ENCODE measurements around the gene RPL13.

RPL13 gene

DNA sequence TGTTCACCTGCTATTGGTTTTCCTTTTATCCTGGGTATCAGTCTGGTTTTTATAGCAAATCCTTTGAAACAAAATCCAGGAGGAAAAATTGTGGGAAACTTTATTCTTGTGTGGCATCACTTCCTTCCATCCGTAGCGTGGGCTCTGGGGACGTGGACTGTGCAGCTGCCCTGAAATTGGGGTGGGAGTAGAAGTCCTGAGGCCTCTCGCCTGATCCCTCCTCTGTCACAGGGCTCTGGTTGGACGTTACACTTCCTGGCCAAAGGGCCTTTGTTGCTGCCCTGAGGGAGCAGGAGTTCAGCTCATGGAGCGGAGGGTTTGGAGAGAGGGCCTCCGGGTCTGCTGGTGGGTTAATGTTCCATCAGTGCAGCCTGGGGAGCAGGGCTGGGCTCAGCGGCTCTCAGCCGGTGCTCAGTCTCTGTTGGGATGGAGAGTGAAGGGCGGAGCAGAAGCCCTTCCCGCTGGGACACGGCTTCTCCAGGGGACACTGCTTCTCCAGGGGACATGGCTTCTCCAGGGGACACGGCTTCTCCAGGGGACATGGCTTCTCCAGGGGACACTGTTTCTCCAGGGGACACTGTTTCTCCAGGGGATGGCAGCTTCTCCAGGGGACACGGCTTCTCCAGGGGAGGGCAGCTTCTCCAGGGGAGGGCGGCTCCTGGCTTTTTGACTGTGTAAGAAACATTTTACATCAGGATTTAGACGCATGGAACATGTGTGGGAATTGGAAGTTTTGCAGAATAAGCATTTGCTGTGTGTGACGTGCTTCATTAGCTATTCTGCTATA is 15.2 kb upstream of the RPL13 start:
- no peak for DNase-seq

DNA sequence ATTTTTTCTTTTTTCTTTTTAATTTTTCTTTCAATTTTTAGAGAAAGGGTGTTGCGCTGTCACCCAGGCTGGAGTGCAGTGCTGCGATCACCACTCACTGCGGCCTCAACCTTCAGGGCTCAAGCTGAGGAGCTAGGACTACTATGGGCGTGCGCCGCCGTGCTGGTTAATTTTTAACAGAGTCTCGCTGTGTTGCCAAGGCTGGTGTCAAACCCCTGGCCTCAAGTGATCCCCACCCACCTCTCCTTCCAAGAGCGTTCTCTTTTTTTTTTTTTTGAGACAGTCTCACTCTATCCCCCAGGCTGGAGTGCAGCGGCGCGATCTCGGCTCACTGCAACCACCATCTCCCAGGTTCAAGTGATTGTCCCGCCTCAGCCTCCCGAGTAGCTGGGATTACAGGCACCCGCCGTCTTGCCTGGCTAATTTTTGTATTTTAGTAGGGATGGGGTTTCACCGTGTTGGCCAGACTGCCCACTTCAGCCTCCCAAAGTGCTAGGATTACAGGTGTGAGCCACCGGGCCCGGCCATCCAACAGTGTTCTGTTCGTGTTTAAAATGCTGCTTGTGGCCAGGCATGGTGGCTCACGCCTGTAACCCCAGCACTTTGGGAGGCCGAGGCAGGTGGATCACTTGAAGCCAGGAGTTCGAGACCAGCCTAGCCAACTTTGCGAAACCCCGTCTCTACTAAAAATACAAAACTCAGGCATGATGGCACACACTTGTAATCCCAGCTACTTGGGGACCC is 14.5 kb upstream of the RPL13 start:
- no peak for DNase-seq

- DNase-seq = no peak
Measured at GRCh38 chr16:89546781-89547180, 13.7 kb upstream of the RPL13 start.

DNA sequence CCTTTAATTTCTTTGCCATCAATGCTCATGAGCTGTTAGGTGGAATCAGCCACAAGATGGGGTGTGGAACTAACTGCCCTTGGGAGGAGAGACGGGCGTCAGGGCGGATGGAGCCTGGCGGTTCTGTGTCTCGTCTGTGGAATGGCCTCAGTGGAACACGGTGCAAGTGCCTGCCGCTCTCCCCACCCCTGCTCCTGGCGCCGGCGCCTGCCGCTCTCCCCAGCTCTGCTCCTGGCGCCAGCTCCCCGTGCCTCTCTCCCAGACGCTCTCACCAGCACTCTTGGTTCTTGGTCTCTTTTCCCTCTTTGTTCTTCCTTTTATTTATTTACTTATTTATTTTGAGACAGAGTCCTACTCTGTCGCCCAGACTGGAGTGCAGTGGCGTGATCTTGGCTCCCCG is 13.2 kb upstream of the RPL13 start:
- no peak for DNase-seq

DNA sequence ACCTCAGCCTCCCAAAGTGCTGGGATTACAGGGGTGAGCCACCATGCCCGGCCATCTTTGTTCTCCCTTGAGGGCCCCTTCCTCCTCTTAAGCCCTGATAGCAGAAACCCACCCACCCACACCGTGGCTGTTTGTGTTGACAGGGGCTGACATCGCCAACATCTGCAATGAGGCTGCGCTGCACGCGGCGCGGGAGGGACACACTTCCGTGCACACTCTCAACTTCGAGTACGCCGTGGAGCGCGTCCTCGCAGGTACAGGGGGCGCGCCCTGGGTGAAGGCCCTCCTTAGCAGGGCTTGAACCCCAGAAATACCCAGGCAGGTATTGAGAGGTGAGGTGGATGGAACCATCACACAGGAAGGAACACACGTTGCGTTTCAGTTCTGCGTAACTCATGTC is 12.6 kb upstream of the RPL13 start:
- DNase-seq = no peak

DNA sequence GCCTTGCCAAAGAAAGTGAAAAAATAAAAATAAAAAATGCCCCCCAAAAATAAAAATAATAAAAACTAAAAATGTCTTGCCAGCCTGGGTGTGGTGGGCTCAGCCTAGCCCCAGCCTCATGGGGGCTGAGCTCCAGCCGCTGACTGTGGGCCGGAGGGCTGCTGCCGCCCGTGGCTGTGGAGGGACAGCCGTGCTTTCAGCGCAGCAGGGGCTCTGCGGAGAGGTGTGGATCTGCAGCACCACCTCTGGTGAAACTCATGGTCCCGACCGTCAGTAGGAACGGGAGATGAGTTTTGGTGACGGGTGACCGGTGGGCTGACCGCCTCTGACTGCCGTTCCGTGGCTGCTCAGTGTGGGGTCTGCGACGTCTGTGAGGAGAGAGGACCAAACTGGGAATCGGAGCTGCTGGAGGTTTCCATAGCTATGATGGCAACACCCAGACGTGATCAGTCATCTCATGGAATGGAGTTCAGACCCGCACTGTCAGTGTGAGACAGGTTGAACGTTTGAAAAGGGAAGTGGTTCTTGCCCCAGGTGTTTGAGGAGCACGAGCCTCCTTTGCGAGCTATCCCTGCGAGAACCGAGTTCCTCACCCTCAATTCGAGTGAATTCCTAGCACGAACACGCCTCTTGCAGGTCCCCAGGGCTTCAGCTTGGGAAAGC is 12.0 kb upstream of the RPL13 start:
- no peak for DNase-seq

DNA sequence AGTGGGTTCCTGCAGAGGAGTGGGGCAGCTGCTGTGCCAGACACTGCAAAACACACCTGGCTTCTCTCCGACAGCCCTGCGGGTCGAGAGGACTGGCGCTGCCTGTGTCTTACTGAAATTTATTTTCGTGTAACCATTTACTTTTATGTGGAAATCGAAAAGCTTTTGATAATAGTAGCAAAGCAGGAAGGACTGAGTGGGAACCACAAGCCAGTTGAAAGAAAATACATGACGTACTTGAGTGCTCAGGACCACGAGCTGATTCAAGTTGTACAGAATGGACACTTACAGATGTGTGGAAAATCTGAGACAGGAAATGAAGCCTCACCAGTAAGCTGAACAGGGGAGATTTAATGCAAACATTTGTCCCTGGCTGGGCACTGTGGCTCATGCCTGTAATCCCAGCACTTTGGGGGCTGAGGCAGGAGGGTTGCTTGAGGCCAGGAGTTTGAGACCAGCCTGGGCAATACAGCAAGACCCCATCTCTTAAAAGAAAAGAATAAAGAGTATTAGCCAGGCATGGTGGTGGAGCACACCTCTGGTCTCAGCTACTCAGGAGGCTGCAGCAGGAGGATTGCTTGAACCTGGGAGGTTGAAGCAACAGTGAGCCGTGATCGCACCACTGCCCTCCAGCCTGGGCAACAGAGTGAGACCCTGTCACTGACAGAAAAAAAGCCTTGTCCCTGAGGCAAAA is 11.3 kb upstream of the RPL13 start:
- DNase-seq = no peak

GRCh38 chr16:89550421-89551007 is 10.0 kb upstream of the RPL13 start:
- DNase-seq = no peak

DNA sequence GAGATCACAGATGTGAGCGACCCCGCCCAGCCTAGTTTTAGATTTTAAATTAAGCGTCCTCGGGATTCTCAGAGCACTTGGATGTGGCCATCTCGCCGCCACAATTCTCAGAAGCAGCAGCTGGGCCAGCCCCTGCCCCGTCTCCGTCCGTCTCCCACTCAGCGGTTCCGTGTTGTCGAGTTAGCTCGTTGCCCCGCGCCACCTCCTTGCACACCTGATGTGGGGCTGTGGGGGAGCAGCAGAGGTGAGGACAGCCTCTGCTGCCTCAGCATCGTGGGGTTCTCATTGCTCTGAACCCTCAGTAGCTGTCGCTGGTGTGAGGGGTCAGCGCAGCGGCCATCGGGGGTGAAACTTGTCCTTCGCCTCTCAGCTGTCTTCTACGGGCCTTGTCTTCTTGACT is 8.2 kb upstream of the RPL13 start:
- no peak for DNase-seq

GRCh38 chr16:89552913-89553312 is 7.6 kb upstream of the RPL13 start:
- DNase-seq = no peak

- DNase-seq = no peak
Measured at GRCh38 chr16:89553733-89554132, 6.7 kb upstream of the RPL13 start.

GRCh38 chr16:89554343-89554742 is 6.1 kb upstream of the RPL13 start:
- DNase-seq = no peak

DNA sequence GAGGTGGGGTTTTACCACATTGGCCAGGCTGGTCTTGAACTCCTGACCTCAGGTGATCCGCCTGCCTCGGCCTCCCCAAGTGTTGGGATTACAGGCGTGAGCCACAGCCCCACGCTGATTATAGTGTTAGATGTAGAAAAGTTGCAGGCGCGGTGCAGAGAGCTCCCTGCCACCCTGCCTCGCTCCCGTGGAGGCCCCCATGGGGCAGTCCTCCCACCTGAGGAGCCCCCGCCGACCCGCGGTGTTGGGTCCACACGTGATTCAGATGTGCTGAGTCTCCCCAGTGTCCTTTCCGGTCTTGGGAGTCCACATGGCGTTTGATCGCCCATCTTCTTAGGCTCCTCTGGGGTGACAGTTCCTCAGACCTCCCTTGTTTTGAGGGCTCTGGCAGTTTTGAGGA is 5.2 kb upstream of the RPL13 start:
- no peak for DNase-seq

GRCh38 chr16:89555780-89556179 is 4.7 kb upstream of the RPL13 start:
- DNase-seq = no peak

DNA sequence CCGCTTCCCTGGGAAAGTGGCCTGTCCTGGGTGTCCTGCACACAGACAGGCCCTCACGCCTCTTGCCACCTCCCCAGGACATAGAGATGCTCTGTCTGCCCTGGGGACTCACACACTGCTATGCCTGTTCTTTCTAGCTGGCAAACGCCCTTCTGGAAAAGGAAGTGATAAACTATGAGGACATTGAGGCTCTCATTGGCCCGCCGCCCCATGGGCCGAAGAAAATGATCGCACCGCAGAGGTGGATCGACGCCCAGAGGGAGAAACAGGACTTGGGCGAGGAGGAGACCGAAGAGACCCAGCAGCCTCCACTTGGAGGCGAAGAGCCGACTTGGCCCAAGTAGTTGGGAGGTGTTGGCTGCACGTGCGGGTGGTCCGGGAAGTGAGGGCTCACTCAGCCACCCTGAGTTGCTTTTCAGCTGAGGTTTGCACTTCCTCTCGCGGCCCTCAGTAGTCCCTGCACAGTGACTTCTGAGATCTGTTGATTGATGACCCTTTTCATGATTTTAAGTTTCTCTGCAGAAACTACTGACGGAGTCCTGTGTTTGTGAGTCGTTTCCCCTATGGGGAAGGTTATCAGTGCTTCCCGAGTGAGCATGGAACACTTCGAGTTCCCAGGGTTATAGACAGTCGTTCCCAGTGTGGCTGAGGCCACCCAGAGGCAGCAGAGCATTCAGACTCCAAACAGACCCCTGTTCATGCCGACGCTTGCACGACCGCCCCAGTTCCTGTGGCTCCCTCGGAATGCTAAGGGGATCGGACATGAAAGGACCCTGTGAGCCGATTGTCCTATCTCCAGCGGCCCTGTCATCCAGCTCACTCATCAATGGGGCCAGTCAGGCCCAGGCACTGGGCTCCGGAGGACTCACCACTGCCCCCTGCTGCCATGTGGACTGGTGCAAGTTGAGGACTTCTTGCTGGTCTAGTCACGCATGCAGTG is 3.5 kb upstream of the RPL13 start:
- peak; percentile 88 for DNase-seq

- no peak for DNase-seq
Measured at GRCh38 chr16:89557690-89558490, 2.6 kb upstream of the RPL13 start.

- peak; percentile 28 for DNase-seq
Measured at GRCh38 chr16:89561142-89561883, 831 bp downstream of the RPL13 start.

DNA sequence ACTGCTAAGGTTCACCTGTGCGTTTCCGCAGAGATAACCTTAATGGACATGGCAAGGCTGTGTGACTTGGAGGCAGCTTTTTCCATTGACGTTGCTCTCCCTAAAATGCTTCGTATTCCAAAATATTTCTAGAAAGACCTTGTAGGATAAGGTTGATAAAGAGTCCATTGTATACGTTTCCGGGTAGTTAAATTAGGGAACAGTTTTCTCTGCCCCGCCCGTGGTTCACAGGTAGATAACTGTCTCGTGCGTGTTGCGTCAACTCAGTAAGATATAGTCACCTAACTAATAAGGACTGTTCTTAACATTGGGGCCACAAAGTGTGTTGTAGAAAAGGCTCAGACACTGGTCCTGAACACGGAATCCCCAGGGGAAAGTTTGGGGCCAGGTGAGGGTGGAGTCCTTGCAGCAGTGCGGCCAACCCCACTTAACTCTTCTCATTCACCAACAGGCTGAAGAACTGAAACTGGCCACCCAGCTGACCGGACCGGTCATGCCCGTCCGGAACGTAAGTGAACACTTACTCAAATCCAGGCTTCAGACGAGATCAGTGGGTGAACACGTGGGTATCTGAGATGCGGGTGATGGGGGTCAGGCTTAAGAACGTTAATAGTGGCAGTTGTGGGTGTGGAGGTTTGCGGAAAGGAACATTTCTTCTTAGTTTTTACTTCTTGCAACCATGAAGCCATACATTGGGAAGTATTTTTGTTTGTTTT is 1.6 kb downstream of the RPL13 start:
- peak; percentile 27 for DNase-seq

DNA sequence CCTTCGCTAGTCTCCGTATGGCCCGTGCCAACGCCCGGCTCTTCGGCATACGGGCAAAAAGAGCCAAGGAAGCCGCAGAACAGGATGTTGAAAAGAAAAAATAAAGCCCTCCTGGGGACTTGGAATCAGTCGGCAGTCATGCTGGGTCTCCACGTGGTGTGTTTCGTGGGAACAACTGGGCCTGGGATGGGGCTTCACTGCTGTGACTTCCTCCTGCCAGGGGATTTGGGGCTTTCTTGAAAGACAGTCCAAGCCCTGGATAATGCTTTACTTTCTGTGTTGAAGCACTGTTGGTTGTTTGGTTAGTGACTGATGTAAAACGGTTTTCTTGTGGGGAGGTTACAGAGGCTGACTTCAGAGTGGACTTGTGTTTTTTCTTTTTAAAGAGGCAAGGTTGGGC is 2.5 kb downstream of the RPL13 start:
- DNase-seq = no peak

All from stimulated activated CD4-positive, alpha-beta T cell treated with anti-CD3 and anti-CD28 coated beads, Interleukin-4, amount 100 ng/mL, for 24 hours (primary cell).